Measurements from ENCODE around the gene BTNL9.

GRCh38 chr5:181040631-181040945 is 522 bp downstream of the BTNL9 start:
- TF ChIP-seq CTCF (IDR thresholded peaks at IDR 0.05) (no peak), POLR2A (IDR thresholded peaks at IDR 0.05) (no peak), POLR2AphosphoS5 (IDR thresholded peaks at IDR 0.05) (no peak)
